Measurements from ENCODE around the gene MOB3B. TPM values are rescaled to one million over a fixed set of nuclear protein-coding genes. Genes with fewer than 3 reads are reported as not detected.

The MOB3B gene
- total RNA-seq, 1 donor from 2014 or later, result 17.8 TPM

- intact Hi-C loops (cut with DNase I), result no loop called here
- Histone ChIP-seq H3K9me3 (no peaks in the 10 kb centered on the region), H3K4me3 (no peak overlapping the region), H3K4me1 (peaks cover 21% of the 10 kb centered on the region), H3K27me3 (no peaks in the 10 kb centered on the region), H3K36me3 (peaks cover 8% of the 10 kb centered on the region), H3K27ac (no peak overlapping the region)
- ATAC-seq, result no peak
- TF ChIP-seq, protein P1, sequence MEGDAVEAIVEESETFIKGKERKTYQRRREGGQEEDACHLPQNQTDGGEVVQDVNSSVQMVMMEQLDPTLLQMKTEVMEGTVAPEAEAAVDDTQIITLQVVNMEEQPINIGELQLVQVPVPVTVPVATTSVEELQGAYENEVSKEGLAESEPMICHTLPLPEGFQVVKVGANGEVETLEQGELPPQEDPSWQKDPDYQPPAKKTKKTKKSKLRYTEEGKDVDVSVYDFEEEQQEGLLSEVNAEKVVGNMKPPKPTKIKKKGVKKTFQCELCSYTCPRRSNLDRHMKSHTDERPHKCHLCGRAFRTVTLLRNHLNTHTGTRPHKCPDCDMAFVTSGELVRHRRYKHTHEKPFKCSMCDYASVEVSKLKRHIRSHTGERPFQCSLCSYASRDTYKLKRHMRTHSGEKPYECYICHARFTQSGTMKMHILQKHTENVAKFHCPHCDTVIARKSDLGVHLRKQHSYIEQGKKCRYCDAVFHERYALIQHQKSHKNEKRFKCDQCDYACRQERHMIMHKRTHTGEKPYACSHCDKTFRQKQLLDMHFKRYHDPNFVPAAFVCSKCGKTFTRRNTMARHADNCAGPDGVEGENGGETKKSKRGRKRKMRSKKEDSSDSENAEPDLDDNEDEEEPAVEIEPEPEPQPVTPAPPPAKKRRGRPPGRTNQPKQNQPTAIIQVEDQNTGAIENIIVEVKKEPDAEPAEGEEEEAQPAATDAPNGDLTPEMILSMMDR (IDR thresholded peaks at IDR 0.05), result no peak
- DNase-seq, result no peak
Measured at GRCh38 chr9:27540502-27540901, 10.9 kb upstream of the MOB3B start.

DNA sequence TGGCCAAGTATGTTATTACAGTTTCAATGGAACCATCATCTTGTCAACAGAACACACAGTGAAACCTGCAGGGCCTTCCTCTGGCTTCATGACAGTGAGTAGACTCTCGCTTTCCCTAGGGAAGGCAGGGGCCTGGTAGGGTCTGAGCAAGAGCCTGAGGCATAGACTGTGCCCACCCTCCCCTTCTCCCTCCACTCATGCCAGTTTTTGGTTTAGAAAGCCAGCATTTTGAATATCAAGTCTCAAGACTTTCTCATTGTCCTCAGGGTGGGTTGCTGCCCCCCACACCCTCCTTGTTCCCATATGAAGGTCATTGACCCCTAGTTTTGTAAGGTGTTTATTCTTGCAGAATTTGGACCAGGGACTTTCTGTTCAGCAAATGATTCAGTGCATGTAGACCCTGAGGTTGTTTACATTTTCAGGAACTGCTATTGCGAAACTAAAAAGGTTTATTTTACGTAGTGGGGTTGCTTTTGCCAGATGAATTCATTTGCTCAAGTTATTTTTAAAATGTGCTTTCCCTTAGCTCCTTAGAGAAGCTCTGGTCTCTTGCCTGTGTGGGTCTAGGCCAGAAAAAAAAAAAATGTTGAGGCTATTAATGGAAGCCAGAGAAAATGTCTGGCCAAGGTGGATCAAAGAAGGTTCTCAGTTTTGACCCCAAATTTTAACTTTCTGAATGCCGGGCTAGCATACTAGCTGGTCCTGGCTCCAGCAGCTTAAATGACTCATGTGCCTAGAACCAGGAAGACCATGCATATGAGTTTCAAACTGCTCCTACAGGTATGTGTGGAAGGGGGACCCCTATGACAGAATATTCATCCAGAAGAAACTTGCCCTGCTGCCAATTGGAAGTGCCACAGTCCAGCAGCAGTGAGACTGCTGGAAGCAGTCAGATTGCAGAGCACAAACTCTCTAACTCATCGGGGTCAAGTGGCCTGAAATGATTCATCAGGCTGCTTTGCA is 10.1 kb upstream of the MOB3B start:
- DNase-seq, result no peak
- intact Hi-C loops (cut with DNase I), result no loop called here
- peaks cover 22% of the 10 kb centered on the region for H3K4me1 ChIP-seq

DNA sequence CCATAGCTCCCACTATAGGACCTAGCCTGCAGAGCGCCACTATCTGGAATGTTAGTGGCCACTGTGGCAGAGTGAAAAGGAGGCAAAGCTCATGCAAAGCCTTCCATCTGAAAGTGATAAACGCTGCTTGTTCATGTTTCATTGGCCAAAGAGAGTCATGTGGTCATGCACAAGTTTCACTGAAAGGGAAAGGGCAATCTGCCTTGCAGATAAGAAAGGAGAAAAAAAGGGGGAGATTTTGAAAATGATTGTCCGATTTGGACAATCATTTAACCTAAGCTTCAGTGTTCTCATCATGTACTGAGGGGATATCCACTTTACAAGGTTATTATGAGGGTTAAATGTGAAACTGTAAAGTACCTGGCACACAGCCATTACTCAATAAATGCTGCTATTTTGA is 9.0 kb upstream of the MOB3B start:
- no peak overlapping the region for H3K27ac ChIP-seq
- DNase-seq (no peak), ATAC-seq (no peak)
- no peak overlapping the region for H3K4me3 ChIP-seq
- H3K9me3 ChIP-seq, result no peaks in the 10 kb centered on the region
- intact Hi-C loops (cut with DNase I), result no loop called here
- no peaks in the 10 kb centered on the region for H3K36me3 ChIP-seq
- TF ChIP-seq, protein P1 (IDR thresholded peaks at IDR 0.05), result no peak
- H3K27me3 ChIP-seq, result no peaks in the 10 kb centered on the region
- H3K4me1 ChIP-seq, result peaks cover 32% of the 10 kb centered on the region

More for the DNA sequence above, 10.1 kb upstream of the MOB3B start:
- TF ChIP-seq, protein P1 (IDR thresholded peaks at IDR 0.05), result no peak
- Histone ChIP-seq H3K27ac (peak overlapping the region; percentile 25), H3K9me3 (no peaks in the 10 kb centered on the region), H3K27me3 (no peaks in the 10 kb centered on the region), H3K4me3 (no peak overlapping the region), H3K36me3 (peaks cover 8% of the 10 kb centered on the region)
- ATAC-seq, result peak; percentile 62

DNA sequence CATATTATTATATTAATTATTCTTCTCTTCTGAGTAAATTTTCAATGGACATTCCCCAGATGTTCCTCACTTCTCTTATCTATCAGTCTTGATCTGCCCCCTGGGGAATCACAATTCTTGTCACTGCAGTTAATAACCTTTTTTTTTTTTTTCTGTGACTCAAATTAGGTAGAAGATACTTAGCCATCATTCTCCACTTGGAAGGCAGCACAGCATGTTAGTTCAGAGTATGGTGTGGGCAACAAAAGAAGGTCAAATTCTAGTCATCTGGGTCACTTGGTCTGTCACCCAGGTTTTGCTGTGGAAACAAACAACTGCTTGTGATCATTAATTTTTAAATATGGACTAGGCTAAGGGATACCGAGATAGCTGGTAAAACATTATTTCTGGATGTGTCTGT is 8.1 kb upstream of the MOB3B start:
- no peaks in the 10 kb centered on the region for H3K9me3 ChIP-seq
- H3K4me1 ChIP-seq, result peaks cover 38% of the 10 kb centered on the region
- TF ChIP-seq, protein P1 (IDR thresholded peaks at IDR 0.05), result no peak
- ATAC-seq (no peak), DNase-seq (no peak)
- intact Hi-C loops (cut with DNase I), result no loop called here
- H3K4me3 ChIP-seq, result no peak overlapping the region
- H3K27me3 ChIP-seq, result no peaks in the 10 kb centered on the region
- no peak overlapping the region for H3K27ac ChIP-seq
- no peaks in the 10 kb centered on the region for H3K36me3 ChIP-seq

GRCh38 chr9:27537027-27537435 is 7.4 kb upstream of the MOB3B start:
- H3K27ac ChIP-seq, result no peak overlapping the region
- peaks cover 38% of the 10 kb centered on the region for H3K4me1 ChIP-seq
- no peaks in the 10 kb centered on the region for H3K36me3 ChIP-seq

More at GRCh38 chr9:27537027-27537435, 7.4 kb upstream of the MOB3B start:
- no peak for DNase-seq
- Histone ChIP-seq H3K9me3 (no peaks in the 10 kb centered on the region), H3K27me3 (no peaks in the 10 kb centered on the region), H3K4me3 (no peak overlapping the region)
- TF ChIP-seq, protein P1 (IDR thresholded peaks at IDR 0.05), result no peak
- intact Hi-C loops (cut with DNase I), result no loop called here
- no peak for ATAC-seq

All from upper lobe of right lung (tissue), 1 donor.